Measurements from ENCODE around the gene TMEM125. TPM values are rescaled to one million over a fixed set of nuclear protein-coding genes. Genes with fewer than 3 reads are reported as not detected.

Gene TMEM125
- total and polyA plus RNA-seq, 4 donors: 7.5 to 19.3 (median 10.5) TPM

DNA sequence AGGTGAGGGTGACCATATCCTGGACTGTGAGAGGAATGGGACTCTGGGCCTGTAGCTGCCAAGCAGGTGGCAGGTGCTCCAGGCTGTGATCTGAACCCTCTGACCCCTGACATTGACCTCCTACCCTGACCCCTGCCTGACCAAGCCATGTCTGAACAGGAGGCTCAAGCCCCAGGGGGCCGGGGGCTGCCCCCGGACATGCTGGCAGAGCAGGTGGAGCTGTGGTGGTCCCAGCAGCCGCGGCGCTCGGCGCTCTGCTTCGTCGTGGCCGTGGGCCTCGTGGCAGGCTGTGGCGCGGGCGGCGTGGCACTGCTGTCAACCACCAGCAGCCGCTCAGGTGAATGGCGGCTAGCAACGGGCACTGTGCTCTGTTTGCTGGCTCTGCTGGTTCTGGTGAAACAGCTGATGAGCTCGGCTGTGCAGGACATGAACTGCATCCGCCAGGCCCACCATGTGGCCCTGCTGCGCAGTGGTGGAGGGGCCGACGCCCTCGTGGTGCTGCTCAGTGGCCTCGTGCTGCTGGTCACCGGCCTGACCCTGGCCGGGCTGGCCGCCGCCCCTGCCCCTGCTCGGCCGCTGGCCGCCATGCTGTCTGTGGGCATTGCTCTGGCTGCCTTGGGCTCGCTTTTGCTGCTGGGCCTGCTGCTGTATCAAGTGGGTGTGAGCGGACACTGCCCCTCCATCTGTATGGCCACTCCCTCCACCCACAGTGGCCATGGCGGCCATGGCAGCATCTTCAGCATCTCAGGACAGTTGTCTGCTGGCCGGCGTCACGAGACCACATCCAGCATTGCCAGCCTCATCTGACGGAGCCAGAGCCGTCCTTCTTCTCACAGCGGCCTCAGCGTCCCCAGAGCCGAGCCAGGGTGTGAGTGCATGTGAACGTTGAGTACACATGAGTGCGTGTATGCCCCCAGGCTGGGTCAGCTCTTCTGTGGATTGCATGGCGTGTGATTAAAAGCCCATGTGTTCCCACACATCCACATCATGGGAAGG lies 3.1 kb downstream of the TMEM125 start:
- H3K4me3 ChIP-seq (ENCODE audit: low read depth, low read length): no peak overlapping the region
- DNase-seq (ENCODE audit: low read depth in 4 of 6, low spot score in 6 of 6): no peak
- no peaks in the 10 kb centered on the region for H3K9me3 ChIP-seq (ENCODE audit: control insufficient read depth, insufficient read depth, low read length)
- H3K36me3 ChIP-seq (ENCODE audit: control insufficient read depth, insufficient read depth, low read length): no peaks in the 10 kb centered on the region
- 96% methylated on average over 42 of the region's 46 CpGs for WGBS (ENCODE audit: insufficient coverage)
- H3K27me3 ChIP-seq (ENCODE audit: control insufficient read depth, insufficient read depth, low read length): peaks cover 4% of the 10 kb centered on the region
- peaks cover 26% of the 10 kb centered on the region for H3K4me1 ChIP-seq (ENCODE audit: control insufficient read depth, insufficient read depth, low read length)
- no peak overlapping the region for H3K27ac ChIP-seq (ENCODE audit: low read depth, low read length)

DNA sequence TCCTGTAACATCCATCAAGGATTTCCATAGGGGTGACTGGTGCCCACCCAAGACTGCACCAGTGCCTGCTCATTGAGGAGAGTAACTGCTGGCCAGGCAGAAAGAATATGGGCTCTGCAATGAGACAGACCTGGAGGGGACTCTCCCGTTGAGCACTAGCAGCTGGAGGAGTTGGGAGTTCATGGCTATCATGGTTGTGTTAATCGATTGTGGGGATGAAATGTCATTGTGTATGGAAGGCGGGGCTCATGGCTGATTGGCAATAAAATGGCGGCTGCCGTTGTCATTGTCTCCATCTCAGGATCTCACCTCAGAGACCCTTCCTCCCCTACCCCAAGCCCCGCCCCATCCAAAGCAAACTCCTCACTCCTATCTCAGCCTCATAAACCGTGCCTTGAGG lies 3.9 kb downstream of the TMEM125 start:
- Histone ChIP-seq H3K27ac (ENCODE audit: low read depth, low read length) (no peak overlapping the region), H3K27me3 (ENCODE audit: control insufficient read depth, insufficient read depth, low read length) (peaks cover 4% of the 10 kb centered on the region), H3K4me1 (ENCODE audit: control insufficient read depth, insufficient read depth, low read length) (peaks cover 26% of the 10 kb centered on the region), H3K36me3 (ENCODE audit: control insufficient read depth, insufficient read depth, low read length) (no peaks in the 10 kb centered on the region), H3K4me3 (ENCODE audit: low read depth, low read length) (no peak overlapping the region), H3K9me3 (ENCODE audit: control insufficient read depth, insufficient read depth, low read length) (no peaks in the 10 kb centered on the region)
- no peak for DNase-seq (ENCODE audit: low read depth in 4 of 6, low spot score in 6 of 6)
- WGBS (ENCODE audit: insufficient coverage): 85% methylated on average over 1 of the region's 7 CpGs

DNA sequence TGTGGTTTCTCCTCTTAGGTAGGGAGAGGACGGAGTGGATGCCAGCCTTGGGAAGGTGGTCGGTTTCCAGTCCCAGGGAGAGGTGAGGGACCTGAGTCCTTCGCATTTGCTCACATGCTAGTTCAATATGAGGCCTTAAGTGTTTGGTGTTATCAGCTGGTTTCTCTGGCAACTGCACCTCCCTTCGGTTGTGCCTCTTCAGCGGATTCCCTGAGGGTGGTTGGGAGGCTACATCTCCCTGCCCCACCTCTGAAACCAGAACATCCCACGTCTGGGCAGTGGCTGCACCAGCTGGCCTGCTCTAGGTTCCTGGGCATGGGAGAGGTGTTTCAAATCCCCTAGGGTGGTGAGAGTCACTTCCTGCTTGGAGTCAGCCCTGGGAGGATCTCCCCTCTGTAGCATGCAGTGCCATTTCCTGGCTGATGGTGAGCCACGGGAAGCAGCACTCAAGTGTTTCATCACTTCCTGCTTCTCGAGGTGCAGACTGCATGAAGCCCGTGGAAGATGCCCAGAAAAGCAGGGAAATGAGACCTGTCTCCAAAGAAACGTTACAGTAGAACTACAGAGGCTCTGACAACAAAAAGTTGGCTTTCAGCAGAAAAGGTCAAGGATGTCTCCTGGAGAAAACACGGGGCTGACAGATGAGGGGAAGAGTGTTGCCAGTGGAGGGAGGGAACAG lies 4.5 kb downstream of the TMEM125 start:
- Histone ChIP-seq H3K27ac (ENCODE audit: low read depth, low read length) (no peak overlapping the region), H3K9me3 (ENCODE audit: control insufficient read depth, insufficient read depth, low read length) (no peaks in the 10 kb centered on the region), H3K4me3 (ENCODE audit: low read depth, low read length) (no peak overlapping the region), H3K36me3 (ENCODE audit: control insufficient read depth, insufficient read depth, low read length) (no peaks in the 10 kb centered on the region), H3K4me1 (ENCODE audit: control insufficient read depth, insufficient read depth, low read length) (peaks cover 26% of the 10 kb centered on the region), H3K27me3 (ENCODE audit: control insufficient read depth, insufficient read depth, low read length) (peaks cover 4% of the 10 kb centered on the region)
- no peak for DNase-seq (ENCODE audit: low read depth in 4 of 6, low spot score in 6 of 6)
- 60% methylated on average over 7 of the region's 11 CpGs for WGBS (ENCODE audit: insufficient coverage)

DNA sequence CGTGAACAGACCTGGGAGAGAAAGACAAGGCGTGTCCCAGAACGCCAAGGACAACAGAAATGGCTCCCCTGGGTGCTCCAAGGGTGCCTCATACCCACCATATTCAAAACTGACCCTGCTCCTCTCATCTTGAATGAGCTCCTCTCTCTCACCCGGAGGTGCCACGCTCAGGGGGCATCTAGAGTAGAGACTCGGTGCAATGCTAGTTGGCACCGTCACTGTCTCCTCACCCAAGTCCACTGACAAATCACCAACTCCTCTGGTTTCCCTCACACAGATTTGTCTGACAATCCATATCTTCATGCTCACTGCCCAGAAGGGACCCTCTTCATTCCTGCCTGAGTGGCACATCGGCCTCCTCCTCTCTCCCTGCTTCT lies 5.0 kb downstream of the TMEM125 start:
- DNase-seq (ENCODE audit: low read depth in 4 of 6, low spot score in 6 of 6): no peak
- WGBS (ENCODE audit: insufficient coverage): 84% methylated on average over 8 of the region's 8 CpGs
- Histone ChIP-seq H3K27ac (ENCODE audit: low read depth, low read length) (no peak overlapping the region), H3K4me3 (ENCODE audit: low read depth, low read length) (no peak overlapping the region), H3K9me3 (ENCODE audit: control insufficient read depth, insufficient read depth, low read length) (no peaks in the 10 kb centered on the region), H3K36me3 (ENCODE audit: control insufficient read depth, insufficient read depth, low read length) (no peaks in the 10 kb centered on the region), H3K27me3 (ENCODE audit: control insufficient read depth, insufficient read depth, low read length) (peaks cover 4% of the 10 kb centered on the region), H3K4me1 (ENCODE audit: control insufficient read depth, insufficient read depth, low read length) (peaks cover 26% of the 10 kb centered on the region)

DNA sequence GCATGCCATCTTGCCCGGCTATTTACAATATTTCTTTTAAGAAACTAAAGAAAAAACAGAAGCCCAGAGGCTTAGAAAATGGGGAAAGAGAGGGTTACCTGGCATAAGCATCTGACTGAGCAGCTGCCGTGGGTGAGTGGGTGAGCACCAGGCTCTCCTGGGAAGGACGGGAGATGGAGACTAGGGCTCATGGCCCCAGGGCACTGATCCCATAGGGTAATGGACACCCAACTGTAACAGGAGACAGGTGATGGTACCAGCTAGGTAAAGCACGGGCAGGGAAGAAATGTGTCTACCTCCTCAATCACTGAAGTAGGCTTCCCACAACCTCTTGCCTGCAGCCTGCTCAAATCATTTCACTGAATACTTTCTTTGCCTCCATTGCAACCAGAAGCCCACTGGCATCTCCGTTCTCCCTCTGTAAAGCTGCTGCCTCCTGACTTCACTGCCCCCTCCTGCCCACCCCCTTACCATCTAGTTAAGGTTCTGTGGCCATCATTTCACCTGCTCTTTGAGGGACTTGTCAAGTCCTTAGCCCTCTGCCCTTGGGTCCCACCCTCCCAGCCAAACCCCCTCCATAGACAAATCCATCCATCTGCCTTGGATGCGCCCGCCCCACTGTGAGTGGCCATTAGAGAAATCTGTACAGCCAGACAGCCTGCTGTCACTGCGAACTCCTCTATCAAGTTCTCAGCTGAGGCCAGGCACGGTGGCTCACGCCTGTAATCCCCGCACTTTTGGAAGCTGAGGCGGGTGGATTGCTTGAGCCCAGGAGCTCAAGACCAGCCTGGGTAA lies 6.2 kb downstream of the TMEM125 start:
- no peaks in the 10 kb centered on the region for H3K36me3 ChIP-seq (ENCODE audit: control insufficient read depth, insufficient read depth, low read length)
- H3K9me3 ChIP-seq (ENCODE audit: control insufficient read depth, insufficient read depth, low read length): no peaks in the 10 kb centered on the region
- WGBS (ENCODE audit: insufficient coverage): 74% methylated on average over 10 of the region's 12 CpGs
- peaks cover 16% of the 10 kb centered on the region for H3K4me1 ChIP-seq (ENCODE audit: control insufficient read depth, insufficient read depth, low read length)
- DNase-seq (ENCODE audit: low read depth in 4 of 6, low spot score in 6 of 6): no peak
- no peak overlapping the region for H3K27ac ChIP-seq (ENCODE audit: low read depth, low read length)
- H3K27me3 ChIP-seq (ENCODE audit: control insufficient read depth, insufficient read depth, low read length): peaks cover under 1% of the 10 kb centered on the region
- no peak overlapping the region for H3K4me3 ChIP-seq (ENCODE audit: low read depth, low read length)

DNA sequence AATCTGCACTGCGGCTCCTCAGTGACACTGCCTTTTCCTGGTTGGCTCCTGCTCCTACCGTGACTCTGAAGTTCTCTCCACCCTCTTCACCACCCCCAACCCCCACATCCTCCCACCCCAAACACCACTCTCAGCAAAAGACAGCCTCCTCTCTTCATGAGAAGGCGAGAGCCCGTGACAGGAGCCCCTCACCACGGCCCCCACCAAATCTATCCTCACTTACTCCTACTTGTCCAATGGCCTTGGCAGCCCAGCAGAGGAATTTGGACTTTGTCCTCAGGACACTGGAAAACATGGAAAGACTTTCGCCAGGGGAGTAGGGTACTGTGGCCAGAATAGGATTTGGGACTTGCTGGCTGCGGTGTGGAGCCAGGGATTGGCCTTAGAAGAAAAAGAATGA lies 6.9 kb downstream of the TMEM125 start:
- WGBS (ENCODE audit: insufficient coverage): 59% methylated on average over 7 of the region's 7 CpGs
- peaks cover 10% of the 10 kb centered on the region for H3K4me1 ChIP-seq (ENCODE audit: control insufficient read depth, insufficient read depth, low read length)
- no peaks in the 10 kb centered on the region for H3K9me3 ChIP-seq (ENCODE audit: control insufficient read depth, insufficient read depth, low read length)
- H3K27me3 ChIP-seq (ENCODE audit: control insufficient read depth, insufficient read depth, low read length): no peaks in the 10 kb centered on the region
- no peak overlapping the region for H3K27ac ChIP-seq (ENCODE audit: low read depth, low read length)
- H3K4me3 ChIP-seq (ENCODE audit: low read depth, low read length): no peak overlapping the region
- no peaks in the 10 kb centered on the region for H3K36me3 ChIP-seq (ENCODE audit: control insufficient read depth, insufficient read depth, low read length)
- DNase-seq (ENCODE audit: low read depth in 4 of 6, low spot score in 6 of 6): no peak

DNA sequence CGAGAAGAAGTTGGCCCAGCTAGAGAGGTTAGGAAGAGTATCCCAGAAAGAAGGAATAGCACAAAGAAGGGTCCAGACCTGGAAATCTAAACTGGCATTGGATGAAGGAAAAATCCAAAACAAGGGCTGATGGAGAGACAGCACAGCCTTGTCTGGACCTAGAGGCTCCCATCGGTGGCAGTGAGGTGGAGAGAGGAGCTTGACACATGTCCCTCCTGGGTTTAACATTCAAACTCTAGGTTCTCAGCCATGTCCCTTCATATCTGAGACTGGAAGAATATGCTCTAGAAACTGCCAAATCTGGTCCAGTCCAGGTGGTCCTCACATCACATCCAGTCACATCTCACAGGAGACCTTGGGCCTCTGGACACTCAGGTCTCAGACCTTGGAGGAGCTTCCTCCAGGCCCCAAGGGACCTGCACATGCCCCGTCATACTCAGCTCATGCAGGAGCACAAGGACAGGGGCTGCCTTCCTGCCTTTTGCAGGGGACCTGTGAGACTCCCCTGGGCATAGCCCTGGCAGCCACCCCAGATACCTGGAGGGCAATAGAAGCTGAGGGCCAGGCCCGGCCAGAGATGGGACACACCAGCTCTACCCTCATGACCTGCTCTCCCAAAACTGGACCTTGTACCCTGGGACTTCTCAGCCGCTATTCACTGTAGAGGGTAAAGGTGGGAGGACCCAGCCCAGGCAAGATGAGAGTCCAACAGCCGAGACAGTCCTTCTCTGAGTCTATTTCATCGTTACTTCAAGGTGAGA lies 7.5 kb downstream of the TMEM125 start:
- Histone ChIP-seq H3K27ac (ENCODE audit: low read depth, low read length) (no peak overlapping the region), H3K9me3 (ENCODE audit: control insufficient read depth, insufficient read depth, low read length) (no peaks in the 10 kb centered on the region), H3K27me3 (ENCODE audit: control insufficient read depth, insufficient read depth, low read length) (no peaks in the 10 kb centered on the region), H3K36me3 (ENCODE audit: control insufficient read depth, insufficient read depth, low read length) (no peaks in the 10 kb centered on the region), H3K4me3 (ENCODE audit: low read depth, low read length) (no peak overlapping the region), H3K4me1 (ENCODE audit: control insufficient read depth, insufficient read depth, low read length) (peaks cover 6% of the 10 kb centered on the region)
- DNase-seq (ENCODE audit: low read depth in 4 of 6, low spot score in 6 of 6): no peak
- WGBS (ENCODE audit: insufficient coverage): 90% methylated on average over 3 of the region's 7 CpGs

DNA sequence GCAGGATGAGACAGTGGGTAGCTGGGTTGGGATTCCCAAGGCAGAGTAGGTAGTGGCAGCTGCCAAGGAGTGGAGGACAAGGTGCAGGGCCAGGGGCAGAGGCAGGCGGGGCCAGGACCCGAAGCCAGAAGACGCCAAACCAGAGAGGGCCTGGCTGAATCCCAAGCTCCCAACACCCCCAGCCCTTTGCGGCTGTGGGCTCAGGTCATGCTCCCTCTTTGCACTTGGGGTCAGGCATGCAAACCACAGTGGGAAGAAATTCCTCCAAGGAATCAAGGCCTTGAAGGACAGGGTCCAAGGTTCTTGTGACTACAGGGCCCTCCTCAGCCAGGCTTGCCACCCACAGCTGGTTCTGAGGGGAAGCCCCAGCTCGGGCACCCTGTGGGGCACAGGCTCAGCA lies 9.4 kb downstream of the TMEM125 start:
- DNase-seq (ENCODE audit: low read depth in 4 of 6, low spot score in 6 of 6): no peak
- Histone ChIP-seq H3K36me3 (ENCODE audit: control insufficient read depth, insufficient read depth, low read length) (no peaks in the 10 kb centered on the region), H3K4me1 (ENCODE audit: control insufficient read depth, insufficient read depth, low read length) (peaks cover 2% of the 10 kb centered on the region), H3K9me3 (ENCODE audit: control insufficient read depth, insufficient read depth, low read length) (no peaks in the 10 kb centered on the region), H3K27me3 (ENCODE audit: control insufficient read depth, insufficient read depth, low read length) (no peaks in the 10 kb centered on the region), H3K27ac (ENCODE audit: low read depth, low read length) (no peak overlapping the region), H3K4me3 (ENCODE audit: low read depth, low read length) (no peak overlapping the region)
- WGBS (ENCODE audit: insufficient coverage): 81% methylated on average over 2 of the region's 5 CpGs

DNA sequence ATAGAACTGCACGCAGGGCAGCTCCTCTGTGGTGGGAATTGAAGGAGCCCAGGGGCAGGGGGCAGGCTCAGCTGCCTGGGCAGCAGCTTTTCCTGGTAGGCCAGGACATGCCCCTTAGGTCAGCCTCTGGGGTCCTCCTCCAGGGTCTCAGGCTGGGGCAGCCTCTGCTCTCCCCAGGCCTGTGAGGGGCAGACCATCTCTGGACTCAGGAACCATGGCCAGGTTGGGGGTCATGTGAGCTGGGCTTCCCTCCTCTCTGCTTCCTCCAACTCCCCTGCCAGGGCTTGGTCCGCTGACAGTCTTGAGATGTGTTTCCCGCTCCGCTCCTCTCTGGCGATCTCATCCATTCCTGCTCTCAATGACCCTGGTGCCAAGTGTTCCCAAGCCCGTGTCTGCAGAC lies 9.9 kb downstream of the TMEM125 start:
- no peaks in the 10 kb centered on the region for H3K9me3 ChIP-seq (ENCODE audit: control insufficient read depth, insufficient read depth, low read length)
- DNase-seq (ENCODE audit: low read depth in 4 of 6, low spot score in 6 of 6): no peak
- no peak overlapping the region for H3K4me3 ChIP-seq (ENCODE audit: low read depth, low read length)
- no peaks in the 10 kb centered on the region for H3K4me1 ChIP-seq (ENCODE audit: control insufficient read depth, insufficient read depth, low read length)
- no peaks in the 10 kb centered on the region for H3K36me3 ChIP-seq (ENCODE audit: control insufficient read depth, insufficient read depth, low read length)
- H3K27me3 ChIP-seq (ENCODE audit: control insufficient read depth, insufficient read depth, low read length): no peaks in the 10 kb centered on the region
- no peak overlapping the region for H3K27ac ChIP-seq (ENCODE audit: low read depth, low read length)
- WGBS (ENCODE audit: insufficient coverage): 96% methylated on average over 6 of the region's 6 CpGs

Measured in spinal cord (tissue), 10 donors.